ENCODE data around the gene ESYT2.

Gene ESYT2

GRCh38 chr7:158745057-158745715, 84.1 kb downstream of the ESYT2 start:
- no peak for DNase-seq (ENCODE audit: insufficient read length, low spot score)
- FAIRE-seq = peak; percentile 26

GRCh38 chr7:158744070-158744469, 85.2 kb downstream of the ESYT2 start:
- FAIRE-seq (no peak), DNase-seq (ENCODE audit: insufficient read length, low spot score) (no peak)

DNA sequence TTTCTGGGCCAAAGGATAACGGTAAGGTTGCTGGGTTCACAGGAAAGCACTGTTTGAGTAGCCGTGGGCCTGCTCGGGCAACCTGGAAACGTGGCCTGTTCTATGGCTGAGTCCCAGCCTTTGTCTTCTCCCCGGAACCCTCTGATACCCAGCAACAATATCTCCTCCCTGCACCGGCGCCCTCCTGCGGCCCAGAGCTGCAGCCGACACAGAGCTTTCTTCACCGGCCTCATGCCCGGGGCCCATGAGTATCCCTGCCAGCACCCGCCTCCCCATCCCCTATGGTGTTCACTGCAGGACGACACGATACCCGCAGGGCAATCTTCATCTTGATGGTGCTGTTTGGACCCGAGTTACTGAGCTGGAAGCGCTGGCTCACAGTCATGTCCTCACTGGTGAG, 86.1 kb downstream of the ESYT2 start:
- DNase-seq (ENCODE audit: insufficient read length, low spot score) = no peak
- FAIRE-seq = no peak

- DNase-seq (ENCODE audit: insufficient read length, low spot score) = no peak
- no peak for FAIRE-seq
Measured at GRCh38 chr7:158742065-158742821, 87.1 kb downstream of the ESYT2 start.

DNA sequence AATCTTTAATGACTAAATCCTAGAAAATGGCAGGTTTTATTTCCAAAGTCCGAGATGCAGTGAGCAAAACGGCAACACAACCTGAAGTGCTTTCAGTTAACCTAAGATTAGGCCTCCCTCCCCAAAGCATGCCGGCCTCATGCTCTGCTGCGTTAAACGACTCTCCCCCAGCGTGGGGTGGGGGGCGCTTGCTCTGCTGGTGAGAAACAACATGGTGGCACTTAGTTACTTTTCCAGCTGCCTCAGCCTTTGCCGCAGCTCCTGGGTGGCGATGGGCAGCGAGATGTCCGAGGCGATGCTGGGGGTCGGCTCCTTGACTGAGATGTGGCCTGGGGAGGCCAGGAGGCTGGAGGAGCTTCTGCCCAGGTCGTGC, 88.0 kb downstream of the ESYT2 start:
- DNase-seq (ENCODE audit: insufficient read length, low spot score) (no peak), FAIRE-seq (no peak)

- DNase-seq (ENCODE audit: insufficient read length, low spot score) (no peak), FAIRE-seq (no peak)
Measured at GRCh38 chr7:158740657-158741293, 88.5 kb downstream of the ESYT2 start.

GRCh38 chr7:158740013-158740656, 89.2 kb downstream of the ESYT2 start:
- FAIRE-seq = no peak
- DNase-seq (ENCODE audit: insufficient read length, low spot score) = no peak

GRCh38 chr7:158738841-158739240, 90.5 kb downstream of the ESYT2 start:
- no peak for DNase-seq (ENCODE audit: insufficient read length, low spot score)
- FAIRE-seq = no peak

GRCh38 chr7:158737064-158737695, 92.1 kb downstream of the ESYT2 start:
- no peak for DNase-seq (ENCODE audit: insufficient read length, low spot score)

GRCh38 chr7:158735935-158736334, 93.4 kb downstream of the ESYT2 start:
- no peak for FAIRE-seq
- DNase-seq (ENCODE audit: insufficient read length, low spot score) = no peak

More at GRCh38 chr7:158737064-158737695, 92.1 kb downstream of the ESYT2 start:
- no peak for FAIRE-seq

- DNase-seq (ENCODE audit: insufficient read length, low spot score) = no peak
- no peak for FAIRE-seq
Measured at GRCh38 chr7:158734861-158735260, 94.4 kb downstream of the ESYT2 start.

GRCh38 chr7:158733775-158734494, 95.4 kb downstream of the ESYT2 start:
- DNase-seq (ENCODE audit: insufficient read length, low spot score) (no peak), FAIRE-seq (no peak)

GRCh38 chr7:158733220-158733519, 96.1 kb downstream of the ESYT2 start:
- no peak for FAIRE-seq
- no peak for DNase-seq (ENCODE audit: insufficient read length, low spot score)

DNA sequence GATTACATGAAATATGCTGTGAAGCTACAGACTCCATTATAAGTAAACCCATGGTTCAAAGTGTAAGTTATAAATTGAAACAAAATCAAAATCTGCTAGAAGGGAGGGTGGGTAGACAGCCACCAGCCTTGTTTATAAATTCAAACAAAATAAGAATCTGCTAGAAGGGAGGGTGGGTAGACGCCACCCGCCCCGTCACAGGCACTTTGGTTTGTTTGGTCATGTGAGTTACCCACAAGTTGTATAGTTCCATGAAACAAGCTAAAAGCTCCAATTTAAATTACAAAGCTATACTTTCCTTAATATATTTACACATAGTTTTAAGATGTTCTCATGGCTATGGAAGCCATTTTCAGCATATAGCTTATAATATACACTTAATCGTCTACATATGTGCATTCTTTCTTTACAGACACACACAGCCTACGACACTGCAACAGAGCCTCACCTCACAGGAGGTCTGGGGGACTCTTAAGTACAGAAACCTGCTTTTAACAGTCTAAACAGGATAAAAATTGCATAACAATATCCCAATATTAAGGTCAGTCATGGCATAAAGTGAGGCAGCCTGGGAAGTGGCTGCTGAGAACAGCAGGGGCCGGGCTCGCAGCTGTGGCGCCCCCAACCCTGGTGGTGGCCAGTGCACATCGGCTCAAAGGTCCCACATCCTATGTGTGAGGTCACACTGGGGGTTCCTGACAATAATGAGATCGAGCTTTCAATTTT, 96.7 kb downstream of the ESYT2 start:
- DNase-seq (ENCODE audit: insufficient read length, low spot score) (no peak), FAIRE-seq (no peak)

DNA sequence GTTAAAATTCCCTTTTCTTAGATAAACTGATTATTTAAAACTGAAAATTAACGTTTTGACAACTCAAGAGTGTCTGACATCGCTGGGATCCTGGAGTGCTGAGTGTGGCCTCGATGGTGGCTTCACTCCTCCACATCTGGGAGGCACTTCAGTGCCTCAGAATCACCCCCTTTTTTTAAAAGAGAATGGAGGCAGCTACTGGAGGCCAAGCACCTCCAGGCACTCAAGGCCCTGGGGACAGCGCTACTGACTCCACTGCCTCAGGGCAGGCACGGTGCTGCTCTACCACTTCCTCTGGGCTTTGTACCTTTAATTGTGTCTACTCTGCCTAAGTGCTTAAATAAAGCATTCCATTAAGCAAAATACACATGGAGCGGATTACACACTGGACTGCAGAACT, 97.5 kb downstream of the ESYT2 start:
- FAIRE-seq = no peak
- DNase-seq (ENCODE audit: insufficient read length, low spot score) = no peak

- FAIRE-seq = no peak
- no peak for DNase-seq (ENCODE audit: insufficient read length, low spot score)
Measured at GRCh38 chr7:158730383-158731346, 98.6 kb downstream of the ESYT2 start.

DNA sequence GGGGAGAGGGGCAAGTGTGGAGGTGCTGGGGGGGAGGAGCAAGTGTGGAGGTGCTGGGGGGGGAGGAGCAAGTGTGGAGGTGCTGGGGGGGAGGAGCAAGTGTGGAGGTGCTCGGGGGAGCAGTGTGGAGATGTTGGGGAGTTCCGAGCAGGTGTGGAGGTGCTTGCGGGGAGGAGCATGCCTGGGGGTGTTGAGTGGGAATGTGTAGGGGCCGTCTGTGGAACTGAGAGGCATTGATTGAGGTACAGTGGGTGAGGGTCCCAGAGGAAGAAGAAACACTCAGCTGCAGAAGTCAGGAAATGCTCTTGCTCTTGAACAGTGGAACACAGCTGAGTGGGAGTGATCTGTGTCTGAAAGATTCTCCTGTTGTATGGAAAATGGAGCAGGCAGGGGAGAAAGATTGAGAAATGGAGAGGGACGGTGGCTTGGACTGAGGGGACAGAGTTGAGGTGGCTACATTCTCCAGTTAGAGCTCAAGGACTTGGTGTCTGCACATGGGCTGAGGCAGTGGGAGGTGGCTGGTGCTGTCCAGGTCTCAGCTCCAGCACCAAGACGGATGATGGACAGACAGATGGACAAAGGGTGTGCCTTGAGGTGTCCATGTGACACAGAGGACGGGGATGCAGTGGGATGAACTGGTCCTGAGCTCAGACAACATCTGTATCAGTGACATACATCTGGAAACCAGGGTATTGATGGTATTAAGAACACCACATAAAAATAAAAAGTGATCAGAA, 99.5 kb downstream of the ESYT2 start:
- no peak for DNase-seq (ENCODE audit: insufficient read length, low spot score)
- FAIRE-seq = no peak

Data from GM19239 (cell line).